ENCODE results near the gene KLF16.
"Not testable (repeated sequence)": the region's sequence is repeated elsewhere in the genome, so short reads cannot be mapped to it uniquely, and the experiment has no call there.

KLF16 gene

GRCh38 chr19:1883784-1884183 is 20.4 kb upstream of the KLF16 start:
- DNase-seq = peak in 1 of 2 experiments; percentile 31

GRCh38 chr19:1882786-1883692 is 19.7 kb upstream of the KLF16 start:
- no peak for DNase-seq

DNA sequence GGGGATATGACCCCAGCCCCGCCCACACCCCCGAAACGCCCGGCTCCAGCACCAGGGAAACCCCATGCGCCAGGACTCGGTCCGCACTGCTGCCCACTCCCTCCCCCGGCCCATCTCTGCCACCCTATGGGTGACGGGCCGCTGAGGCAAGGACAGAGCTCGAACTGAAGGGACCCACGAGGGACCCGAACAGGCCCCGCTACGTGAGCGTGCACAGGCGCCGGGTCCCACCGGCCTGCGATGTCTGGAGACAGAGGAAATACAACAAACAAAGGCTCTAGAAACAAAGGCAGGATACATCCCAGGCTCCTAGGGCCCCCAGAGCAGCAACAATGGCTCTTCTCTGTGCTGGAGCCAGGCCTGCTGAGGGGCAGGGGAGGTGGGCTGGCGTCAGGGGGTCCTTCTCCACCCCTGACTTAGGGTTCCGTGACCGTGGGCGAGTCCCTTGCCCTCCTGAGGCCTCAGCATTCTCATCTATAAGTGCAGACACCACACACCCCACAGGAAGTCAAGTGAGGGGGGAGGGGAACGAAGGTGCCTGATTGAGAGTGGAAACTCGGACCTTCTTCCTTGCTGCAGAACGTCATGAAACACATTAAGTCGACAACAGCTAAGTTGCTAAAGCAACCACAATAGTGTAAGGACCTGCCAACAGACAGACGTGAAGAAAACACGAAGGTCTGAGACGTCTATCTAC is 18.9 kb upstream of the KLF16 start:
- DNase-seq = peak; percentile 68 to 77

GRCh38 chr19:1881393-1882088 is 18.2 kb upstream of the KLF16 start:
- not testable (repeated sequence) for DNase-seq

GRCh38 chr19:1880611-1881392 is 17.4 kb upstream of the KLF16 start:
- DNase-seq = no peak

- not testable (repeated sequence) for DNase-seq
Observed at GRCh38 chr19:1879982-1880381, 16.6 kb upstream of the KLF16 start.

- DNase-seq = not testable (repeated sequence)
Observed at GRCh38 chr19:1878583-1878982, 15.2 kb upstream of the KLF16 start.

- not testable (repeated sequence) for DNase-seq
Observed at GRCh38 chr19:1877280-1877660, 13.9 kb upstream of the KLF16 start.

DNA sequence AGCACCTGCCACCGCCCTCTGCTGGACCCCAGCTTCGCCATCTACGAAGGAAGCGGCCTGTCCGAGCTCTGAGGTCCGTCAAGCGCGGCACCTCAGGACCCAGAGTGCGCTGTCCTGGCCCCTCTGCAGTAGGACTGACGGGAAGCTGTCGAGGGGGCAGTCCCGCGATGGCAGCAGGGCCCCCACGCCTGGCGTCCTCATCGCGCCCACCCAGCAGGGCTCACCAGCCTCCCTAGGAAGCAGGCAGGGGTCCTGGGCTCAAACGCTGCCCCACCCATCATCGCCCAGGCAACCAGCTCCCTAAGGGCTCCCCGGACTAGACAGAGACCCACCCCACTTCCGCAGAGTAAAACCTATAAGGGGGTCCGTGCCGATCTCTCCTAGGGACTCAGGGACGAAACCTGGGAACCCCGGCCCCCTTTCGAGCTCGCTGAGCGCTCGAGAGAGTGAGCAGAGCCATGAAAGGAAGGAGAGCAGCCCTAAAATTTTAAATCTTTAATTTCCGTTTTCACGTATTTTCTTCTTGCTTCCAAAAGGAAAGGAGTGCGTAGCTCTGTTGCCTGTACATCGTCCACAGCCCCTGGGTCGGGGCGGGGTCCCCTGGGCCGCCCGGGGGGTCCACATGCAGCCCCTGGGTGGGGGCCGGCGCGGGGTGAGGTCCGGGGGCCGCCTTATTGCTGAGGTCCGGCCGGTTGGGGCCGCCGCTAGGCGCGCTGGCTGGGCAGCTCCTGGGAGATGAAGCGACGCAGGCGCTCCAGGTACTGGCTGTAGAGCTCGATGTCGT is 13.3 kb upstream of the KLF16 start:
- not testable (repeated sequence) for DNase-seq

DNA sequence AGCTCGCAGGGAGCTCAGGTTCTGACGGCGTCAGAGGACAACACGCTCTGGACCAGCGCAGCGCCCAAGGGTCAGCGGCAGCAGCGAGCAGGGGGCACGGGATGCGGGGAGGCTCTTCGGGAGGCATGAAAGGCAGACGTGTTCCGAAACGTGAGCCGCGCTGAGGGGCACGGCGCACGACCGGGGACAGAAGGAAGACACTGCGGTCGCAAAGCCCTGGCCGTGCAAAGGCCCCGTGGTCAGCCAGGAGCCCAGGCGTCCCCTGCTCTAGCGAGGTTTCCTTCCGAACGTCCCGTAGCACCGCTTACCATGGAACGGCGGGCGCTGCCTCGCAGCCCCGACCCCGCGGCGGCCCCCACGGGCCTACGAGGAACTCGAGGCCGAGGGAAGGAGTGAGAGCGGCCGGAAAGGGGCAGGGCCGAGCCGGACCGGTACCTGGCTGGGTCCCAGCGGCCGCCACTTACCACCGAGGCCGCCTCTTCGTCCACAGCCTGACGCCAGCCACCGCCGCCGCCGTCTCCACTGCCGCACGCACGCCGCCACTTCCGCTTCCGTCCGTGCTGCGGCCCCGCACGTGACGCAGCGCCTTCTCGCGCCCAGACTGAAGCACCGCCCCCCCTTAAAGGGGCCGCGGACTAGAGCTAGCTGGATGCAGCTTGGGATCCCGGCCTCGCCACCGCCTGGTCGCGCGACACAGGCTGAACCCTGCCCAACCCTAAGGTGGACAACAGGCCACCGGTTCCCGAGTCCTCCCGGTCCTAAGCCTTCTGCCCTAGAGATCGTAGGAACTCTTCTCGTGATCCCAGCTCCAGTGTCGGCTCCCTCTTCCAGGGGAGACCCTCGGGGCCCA is 12.5 kb upstream of the KLF16 start:
- DNase-seq = peak; percentile 87 to 90

DNA sequence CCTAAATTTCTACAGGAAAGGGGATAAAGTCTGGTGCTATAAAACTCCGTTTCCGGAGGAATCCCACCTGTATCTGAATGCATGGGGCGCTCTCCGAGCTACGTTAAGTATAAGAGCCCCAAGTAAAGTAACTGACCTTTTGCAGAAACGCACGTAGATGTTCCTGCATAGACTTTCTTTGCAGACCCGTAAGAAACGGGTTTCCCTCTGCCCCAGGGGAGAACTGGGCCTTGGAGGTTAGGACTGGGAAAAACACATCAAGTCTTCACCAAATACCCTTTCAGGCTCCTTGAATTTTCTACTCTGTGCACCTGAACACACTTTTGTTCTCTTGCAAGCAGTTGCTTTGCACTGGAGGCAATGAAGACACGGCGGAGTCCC is 11.9 kb upstream of the KLF16 start:
- not testable (repeated sequence) for DNase-seq

DNA sequence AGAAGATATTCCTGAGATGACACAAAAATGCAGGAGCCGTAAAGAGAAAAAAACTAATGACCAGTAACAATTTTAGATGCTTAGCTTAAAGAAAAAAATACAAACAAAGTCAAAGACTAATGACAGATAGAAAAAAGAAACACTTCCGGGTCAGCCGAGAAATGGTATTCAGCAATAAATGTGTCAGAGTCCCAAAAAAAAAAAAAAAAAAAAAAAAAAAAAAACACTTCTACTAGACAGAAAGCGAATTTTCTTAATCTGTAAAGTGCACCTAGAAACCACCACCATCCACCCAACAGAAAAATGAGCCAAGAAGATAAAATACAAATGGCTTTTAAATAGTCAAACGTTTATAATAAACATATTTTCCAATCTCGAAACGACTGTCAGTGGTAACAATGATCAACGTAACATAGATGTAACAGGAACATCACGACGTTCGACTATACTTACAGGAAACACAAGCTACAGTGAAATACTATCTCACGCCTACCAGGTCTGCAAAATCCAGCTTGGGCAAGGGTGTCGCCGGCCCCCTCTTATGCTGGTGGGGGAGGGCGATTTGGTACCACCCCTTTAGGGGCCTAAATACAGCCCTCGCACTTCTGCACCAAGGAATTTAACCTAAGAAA is 11.3 kb upstream of the KLF16 start:
- DNase-seq = no peak

- DNase-seq = no peak
Observed at GRCh38 chr19:1873524-1874473, 10.4 kb upstream of the KLF16 start.

DNA sequence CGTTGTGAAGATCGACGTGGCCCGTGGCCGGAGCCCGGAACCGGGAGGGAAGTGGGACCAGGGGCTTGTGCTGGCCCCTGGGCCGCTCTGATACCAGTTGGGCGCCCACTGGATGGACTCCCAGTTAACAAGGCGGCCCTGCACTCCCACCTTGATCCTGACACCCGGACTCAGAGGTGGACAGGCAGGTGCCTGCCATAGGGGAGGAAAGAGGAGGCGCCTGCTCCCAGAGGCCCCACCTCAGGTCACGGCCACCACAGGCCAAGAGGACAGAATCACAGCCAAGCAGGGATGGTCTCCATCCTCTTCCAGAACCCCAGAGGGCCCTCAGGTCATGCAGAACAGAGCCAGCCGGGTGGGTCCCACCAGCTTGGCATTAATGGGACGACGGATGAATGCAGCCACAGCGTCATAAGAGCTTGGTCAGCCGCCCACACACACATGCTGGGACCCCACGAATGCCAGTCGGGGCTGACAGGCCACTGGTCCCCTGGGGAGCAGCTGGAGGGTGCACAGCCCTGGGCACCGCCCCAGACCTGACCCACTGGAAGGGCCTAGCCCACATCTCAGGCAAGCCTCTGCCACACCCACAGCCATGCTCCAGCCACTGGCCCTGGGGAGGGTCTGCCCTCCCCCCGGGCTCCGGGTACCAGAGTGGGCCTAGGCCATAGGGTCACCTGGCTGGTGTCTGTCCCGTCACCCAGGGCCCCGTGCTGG is 9.6 kb upstream of the KLF16 start:
- no peak for DNase-seq

DNA sequence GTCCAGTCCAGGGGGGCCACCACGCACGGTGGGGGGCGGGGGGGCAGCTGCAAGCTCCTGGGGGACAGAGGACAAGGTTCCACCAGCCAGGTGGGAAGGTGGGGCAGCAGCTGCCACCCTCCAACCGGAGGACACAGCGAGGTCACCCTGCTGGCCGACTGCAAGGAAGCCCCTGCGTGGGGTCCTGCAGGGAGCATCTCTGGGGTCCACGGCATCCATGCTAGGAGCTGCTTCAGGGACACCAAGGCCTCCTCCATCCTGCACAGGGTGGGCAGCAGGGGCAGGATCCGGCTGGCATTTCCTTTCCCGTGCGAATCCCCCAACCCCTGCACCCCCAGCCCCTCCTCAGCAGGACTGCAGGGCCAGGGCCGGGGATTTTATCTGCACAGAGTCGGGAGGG is 8.3 kb upstream of the KLF16 start:
- no peak for DNase-seq

DNA sequence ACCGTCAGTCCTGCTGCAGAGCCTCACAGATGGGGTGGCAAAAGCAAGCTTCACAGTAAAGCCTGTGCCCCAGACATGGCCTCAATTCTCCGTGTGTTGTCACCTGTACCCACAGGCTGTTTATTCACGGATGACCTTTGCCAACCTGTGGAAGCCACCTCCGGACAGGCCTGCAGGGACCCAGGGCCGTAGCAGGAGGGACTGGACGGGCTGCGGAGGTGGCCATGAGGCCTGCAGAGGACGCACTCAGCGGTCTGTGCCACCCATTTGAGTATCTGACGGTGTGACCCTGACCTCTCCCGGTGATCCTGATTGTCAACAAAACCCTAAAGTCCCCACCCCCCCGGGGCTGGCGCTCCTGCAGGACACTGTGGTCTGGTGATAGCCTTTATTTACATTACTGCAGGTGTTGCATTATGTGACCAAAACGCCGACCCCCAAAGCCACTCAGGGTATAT is 7.8 kb upstream of the KLF16 start:
- DNase-seq = no peak

DNA sequence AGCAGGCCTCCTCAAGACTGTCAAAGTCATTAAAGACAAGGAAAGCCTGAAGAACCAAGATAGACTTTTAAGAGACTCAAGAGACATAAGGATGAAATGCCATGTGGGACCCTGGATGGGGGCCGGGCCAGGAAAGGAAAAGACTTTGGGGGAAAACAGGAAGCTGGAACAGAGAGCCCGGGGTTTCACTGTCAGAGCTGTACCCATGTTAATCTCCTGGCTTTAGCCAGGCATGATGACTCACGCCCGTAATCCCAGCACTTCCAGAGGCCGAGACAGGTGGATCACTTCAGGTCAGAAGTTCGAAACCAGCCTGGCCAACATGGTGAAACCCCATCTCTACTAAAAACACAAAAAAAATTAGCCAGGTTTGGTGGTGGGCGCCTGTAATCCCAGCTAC is 5.6 kb upstream of the KLF16 start:
- no peak for DNase-seq

DNA sequence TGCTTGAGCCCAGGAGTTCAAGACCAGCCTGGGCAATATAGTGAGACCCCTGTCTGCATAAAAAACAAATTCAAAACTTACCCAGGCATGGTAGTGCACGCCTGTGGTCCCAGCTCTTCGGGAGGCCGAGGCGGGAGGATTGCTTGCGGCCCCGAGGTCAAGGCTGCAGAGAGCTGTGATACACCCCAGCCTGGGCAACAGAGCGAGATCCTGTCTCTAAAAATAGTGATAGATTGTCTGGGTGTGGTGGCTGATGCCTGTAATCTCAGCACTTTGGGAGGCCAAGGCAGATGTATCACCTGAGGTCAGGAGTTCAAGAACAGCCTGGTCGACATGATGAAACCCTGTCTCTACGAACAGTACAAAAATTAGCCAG is 4.0 kb upstream of the KLF16 start:
- DNase-seq = no peak
